ENCODE results near the gene PANX1. TPM values are rescaled to one million over a fixed set of nuclear protein-coding genes. Genes with fewer than 3 reads are reported as not detected.
"Not testable (repeated sequence)": the region's sequence is repeated elsewhere in the genome, so short reads cannot be mapped to it uniquely, and the experiment has no call there.

PANX1 gene
- total RNA-seq, 1 donor from 2014 or later: 28.9 TPM

- intact Hi-C loops (cut with DNase I): no loop called here
- DNase-seq (ENCODE audit: low spot score): no peak
These were observed 17.3 kb downstream of the PANX1 start for GRCh38 chr11:94145916-94146315.

GRCh38 chr11:94147433-94147845 lies 18.8 kb downstream of the PANX1 start:
- DNase-seq (ENCODE audit: low spot score): no peak
- intact Hi-C loops (cut with DNase I): no loop called here

- no peak for DNase-seq (ENCODE audit: low spot score)
- intact Hi-C loops (cut with DNase I): no loop called here
These were observed 19.5 kb downstream of the PANX1 start for GRCh38 chr11:94148189-94148588.

GRCh38 chr11:94149431-94150017 lies 20.9 kb downstream of the PANX1 start:
- intact Hi-C loops (cut with DNase I): no loop called here
- no peak for DNase-seq (ENCODE audit: low spot score)

- no peak for DNase-seq (ENCODE audit: low spot score)
- intact Hi-C loops (cut with DNase I): no loop called here
These were observed 21.4 kb downstream of the PANX1 start for GRCh38 chr11:94150056-94150455.

- DNase-seq (ENCODE audit: low spot score): no peak
- intact Hi-C loops (cut with DNase I): no loop called here
These were observed 22.4 kb downstream of the PANX1 start for GRCh38 chr11:94150704-94151685.

GRCh38 chr11:94151903-94152677 lies 23.4 kb downstream of the PANX1 start:
- intact Hi-C loops (cut with DNase I): loop anchor here (2.0 kb wide), 1 partner anchor 17 kb away; no protein-coding TSS in a partner anchor
- DNase-seq (ENCODE audit: low spot score): no peak

- no peak for DNase-seq (ENCODE audit: low spot score)
- intact Hi-C loops (cut with DNase I): loop anchor here (2.0 kb wide), 1 partner anchor 18 kb away; no protein-coding TSS in a partner anchor
These were observed 24.0 kb downstream of the PANX1 start for GRCh38 chr11:94152678-94153065.

- DNase-seq (ENCODE audit: low spot score): no peak
- intact Hi-C loops (cut with DNase I): loop anchor here (2.0 kb wide), 1 partner anchor 19 kb away; no protein-coding TSS in a partner anchor
These were observed 24.7 kb downstream of the PANX1 start for GRCh38 chr11:94153320-94153719.

- intact Hi-C loops (cut with DNase I): no loop called here
- no peak for DNase-seq (ENCODE audit: low spot score)
These were observed 25.6 kb downstream of the PANX1 start for GRCh38 chr11:94154095-94154856.

- intact Hi-C loops (cut with DNase I); DNase-seq (ENCODE audit: low spot score): not testable (repeated sequence)
These were observed 28.7 kb downstream of the PANX1 start for GRCh38 chr11:94157339-94157738.

GRCh38 chr11:94168882-94169281 lies 40.2 kb downstream of the PANX1 start:
- intact Hi-C loops (cut with DNase I): no loop called here

GRCh38 chr11:94169516-94169915 lies 40.9 kb downstream of the PANX1 start:
- no peak for DNase-seq (ENCODE audit: low spot score)
- intact Hi-C loops (cut with DNase I): no loop called here

More at GRCh38 chr11:94168882-94169281, 40.2 kb downstream of the PANX1 start:
- no peak for DNase-seq (ENCODE audit: low spot score)

GRCh38 chr11:94169930-94170545 lies 41.4 kb downstream of the PANX1 start:
- DNase-seq (ENCODE audit: low spot score): no peak
- intact Hi-C loops (cut with DNase I): loop anchor here (10.0 kb wide), 1 partner anchor 45 kb away; the partner anchor contains the start of gene PANX1

- DNase-seq (ENCODE audit: low spot score): no peak
- intact Hi-C loops (cut with DNase I): loop anchor here (10.0 kb wide), 1 partner anchor 46 kb away; the partner anchor contains the start of gene PANX1
These were observed 42.3 kb downstream of the PANX1 start for GRCh38 chr11:94170953-94171352.

- no peak for DNase-seq (ENCODE audit: low spot score)
- intact Hi-C loops (cut with DNase I): loop anchor here (10.0 kb wide), 1 partner anchor 47 kb away; the partner anchor contains the start of gene PANX1
These were observed 43.2 kb downstream of the PANX1 start for GRCh38 chr11:94171693-94172440.

- intact Hi-C loops (cut with DNase I): loop anchor here (10.0 kb wide), 1 partner anchor 51 kb away; the partner anchor contains the start of gene PANX1
- DNase-seq (ENCODE audit: low spot score): no peak
These were observed 46.9 kb downstream of the PANX1 start for GRCh38 chr11:94175535-94175934.

GRCh38 chr11:94178331-94178730 lies 49.7 kb downstream of the PANX1 start:
- intact Hi-C loops (cut with DNase I): loop anchor here (10.0 kb wide), 1 partner anchor 54 kb away; the partner anchor contains the start of gene PANX1
- no peak for DNase-seq (ENCODE audit: low spot score)

All from cardiac septum (tissue), 1 donor.